Stimulated activated CD8-positive, alpha-beta memory T cell treated with anti-CD3 and anti-CD28 coated beads, Interleukin-15, amount 100 ng/mL, for 48 hours (primary cell): ENCODE results near the gene RAB40A.
"Not testable (repeated sequence)": the region's sequence is repeated elsewhere in the genome, so short reads cannot be mapped to it uniquely, and the experiment has no call there.

Experiments
- DNase-seq, 2 donors: peaks; one replicate each; pipeline ENCODE4 v3.0.0-alpha.2; 2020; ENCODE audit warnings: low read depth in 2 of 2

RAB40A gene

DNA sequence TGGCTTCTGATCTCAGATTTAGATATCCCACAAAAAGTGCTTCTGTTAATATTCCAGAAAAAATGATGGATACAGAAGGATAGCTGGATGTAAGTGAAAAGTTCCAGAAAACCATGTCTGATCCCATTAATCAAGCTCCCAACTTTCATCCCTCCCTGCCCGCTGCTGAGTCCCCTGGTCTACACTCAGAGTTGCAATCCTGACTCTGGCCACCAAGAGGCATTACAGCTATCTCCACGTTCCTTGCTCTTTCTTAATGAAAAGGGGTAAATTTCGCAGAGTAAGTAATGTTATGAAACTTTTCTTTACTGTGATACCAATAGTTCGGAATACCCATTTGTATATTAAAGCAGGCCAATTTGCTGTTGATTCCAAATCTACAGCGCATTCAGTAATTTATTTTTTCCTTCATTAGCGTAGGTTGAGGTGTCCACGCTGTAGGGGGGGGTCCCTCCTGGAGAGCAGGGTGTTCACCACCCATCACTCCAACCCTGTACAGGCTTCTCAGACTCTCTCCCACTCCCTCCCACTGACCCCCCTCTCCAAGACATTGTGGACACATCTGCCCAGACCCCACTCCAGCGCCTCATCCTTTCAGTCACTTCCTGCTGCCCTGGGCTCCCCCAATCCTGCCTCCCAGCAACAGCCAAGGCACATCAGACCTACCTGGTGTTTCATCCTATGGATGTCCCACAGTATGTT is 55.1 kb downstream of the RAB40A start:
- DNase-seq = no peak

- no peak for DNase-seq
Observed at GRCh38 chrX:103461156-103461555, 58.1 kb downstream of the RAB40A start.

DNA sequence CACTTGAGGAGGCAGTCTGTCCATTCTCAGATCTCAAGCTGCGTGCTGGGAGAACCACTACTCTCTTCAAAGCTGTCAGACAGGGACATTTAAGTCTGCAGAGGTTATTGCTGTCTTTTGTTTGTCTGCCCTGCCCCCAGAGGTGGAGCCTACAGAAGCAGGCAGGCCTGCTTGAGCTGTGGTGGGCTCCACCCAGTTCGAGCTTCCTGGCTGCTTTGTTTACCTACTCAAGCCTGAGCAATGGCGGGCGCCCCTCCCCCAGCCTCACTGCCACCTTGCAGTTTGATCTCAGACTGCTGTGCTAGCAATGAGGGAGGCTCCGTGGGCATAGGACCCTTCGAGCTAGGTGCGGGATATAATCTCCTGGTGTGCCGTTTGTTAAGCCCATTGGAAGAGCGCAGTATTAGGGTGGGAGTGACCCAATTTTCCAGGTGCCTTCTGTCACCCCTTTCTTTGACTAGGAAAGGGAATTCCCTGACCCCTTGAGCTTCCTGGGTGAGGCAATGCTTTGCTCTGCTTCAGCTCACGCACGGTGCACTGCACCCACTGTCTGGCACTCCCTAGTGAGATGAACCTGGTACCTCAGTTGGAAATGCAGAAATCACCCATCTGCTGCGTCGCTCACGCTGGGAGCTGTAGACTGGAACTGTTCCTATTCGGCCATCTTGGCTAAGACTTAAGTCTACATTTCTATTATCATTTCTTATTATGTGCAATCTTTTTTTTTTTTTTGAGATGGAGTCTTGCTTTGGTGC is 59.1 kb downstream of the RAB40A start:
- not testable (repeated sequence) for DNase-seq

DNA sequence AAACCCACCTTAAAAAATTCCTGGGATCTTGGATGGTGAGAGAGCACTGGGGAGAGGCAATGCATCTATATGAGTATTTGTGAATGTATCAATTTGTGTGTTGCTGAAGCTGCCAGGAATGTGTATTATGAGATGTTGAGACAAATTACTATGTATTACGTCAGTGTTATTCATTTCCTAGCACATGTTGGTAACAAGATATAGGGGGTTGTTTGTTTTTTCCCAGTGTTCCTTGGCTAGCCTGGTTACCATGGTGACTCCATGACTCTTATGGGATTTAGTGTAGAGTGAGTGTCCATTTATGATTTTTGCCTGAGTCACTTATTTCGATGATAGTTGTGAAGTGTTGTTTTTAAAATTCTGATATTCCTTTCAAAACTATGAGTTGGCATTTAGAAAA is 65.6 kb downstream of the RAB40A start:
- no peak for DNase-seq
